ENCODE results near the gene CCDC185.

DNA sequence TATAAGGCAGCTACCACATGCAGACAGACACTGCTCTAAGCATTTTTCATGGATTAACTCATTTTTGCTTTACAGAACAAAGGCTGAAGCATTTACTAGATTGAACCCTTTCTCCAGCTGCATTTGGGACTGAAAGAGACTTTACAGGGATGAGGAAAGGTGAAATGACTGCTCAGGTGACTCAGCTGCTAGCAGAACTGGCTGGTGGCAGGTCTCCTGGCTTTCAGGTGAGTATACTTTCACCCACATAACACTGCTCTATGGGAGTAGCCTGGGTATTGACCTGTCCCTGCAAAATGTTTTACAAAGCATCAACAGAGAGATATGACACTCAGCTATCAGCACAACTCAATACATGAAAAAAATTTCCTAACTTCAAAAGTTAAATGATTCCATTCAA, 2.6 kb upstream of the CCDC185 start:
- TF ChIP-seq, protein P1, sequence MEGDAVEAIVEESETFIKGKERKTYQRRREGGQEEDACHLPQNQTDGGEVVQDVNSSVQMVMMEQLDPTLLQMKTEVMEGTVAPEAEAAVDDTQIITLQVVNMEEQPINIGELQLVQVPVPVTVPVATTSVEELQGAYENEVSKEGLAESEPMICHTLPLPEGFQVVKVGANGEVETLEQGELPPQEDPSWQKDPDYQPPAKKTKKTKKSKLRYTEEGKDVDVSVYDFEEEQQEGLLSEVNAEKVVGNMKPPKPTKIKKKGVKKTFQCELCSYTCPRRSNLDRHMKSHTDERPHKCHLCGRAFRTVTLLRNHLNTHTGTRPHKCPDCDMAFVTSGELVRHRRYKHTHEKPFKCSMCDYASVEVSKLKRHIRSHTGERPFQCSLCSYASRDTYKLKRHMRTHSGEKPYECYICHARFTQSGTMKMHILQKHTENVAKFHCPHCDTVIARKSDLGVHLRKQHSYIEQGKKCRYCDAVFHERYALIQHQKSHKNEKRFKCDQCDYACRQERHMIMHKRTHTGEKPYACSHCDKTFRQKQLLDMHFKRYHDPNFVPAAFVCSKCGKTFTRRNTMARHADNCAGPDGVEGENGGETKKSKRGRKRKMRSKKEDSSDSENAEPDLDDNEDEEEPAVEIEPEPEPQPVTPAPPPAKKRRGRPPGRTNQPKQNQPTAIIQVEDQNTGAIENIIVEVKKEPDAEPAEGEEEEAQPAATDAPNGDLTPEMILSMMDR (IDR thresholded peaks at IDR 0.05 in 8 of 11, conservative IDR thresholded peaks at IDR 0.05 in 3 of 11), result no peak
- TF ChIP-seq POLR2A (IDR thresholded peaks at IDR 0.05) (no peak), POLR2AphosphoS5 (IDR thresholded peaks at IDR 0.05) (no peak)
